Gastrocnemius medialis (tissue), 4 donors: ENCODE results near the gene DRGX.

Source experiments
- POLR2A ChIP-seq, 2 donors: fragments of 450-650 bp; IDR thresholded peaks; one replicate each; pipeline ENCODE4 v1.6.1; 2017; ENCODE audit warnings: antibody characterized with exemption in 2 of 2, mild to moderate bottlenecking in 2 of 2, moderate library complexity in 2 of 2
- TF ChIP-seq, protein P1 (sequence below), 5 experiments: fragments of 450-650 bp in 3 of 5; fragments of 200-600 bp in 2 of 5; sonication (generic) in 2 of 5; IDR thresholded peaks in 4 of 5; conservative IDR thresholded peaks in 1 of 5; 1 replicate in 4 of 5; 2 replicates in 1 of 5; pipeline ENCODE4 v1.5.1; 2016 to 2019; ENCODE audit warnings: antibody characterized with exemption in 5 of 5, mild to moderate bottlenecking in 3 of 5, moderate library complexity in 3 of 5

DNA sequence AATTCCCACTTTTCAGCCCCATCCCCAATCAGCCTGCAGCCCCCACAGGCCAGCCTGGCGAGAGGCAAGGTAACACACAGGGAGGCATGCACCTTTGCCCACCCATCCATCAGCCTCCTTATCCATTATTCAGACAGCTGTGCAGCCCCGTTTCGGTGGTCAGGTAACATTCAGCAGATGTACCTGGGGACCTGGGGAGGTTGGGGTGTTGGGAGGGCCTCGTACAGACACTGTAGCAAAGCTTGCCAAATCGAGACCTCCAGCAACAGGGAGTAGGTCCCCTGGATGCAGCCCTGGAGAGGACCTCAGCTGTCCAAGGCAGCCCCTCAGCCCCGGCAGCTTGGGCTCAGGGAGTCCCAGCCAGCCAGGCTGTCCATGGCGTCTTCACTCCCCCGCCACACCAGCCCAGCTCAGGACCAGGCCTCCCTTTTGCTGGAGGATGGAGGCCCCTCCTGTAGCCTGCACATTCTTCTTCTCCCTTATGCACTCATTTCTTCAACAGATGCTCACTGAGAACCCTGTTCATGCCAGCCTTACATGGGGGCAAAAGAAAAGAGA is 8.5 kb upstream of the DRGX start:
- TF ChIP-seq, protein P1, sequence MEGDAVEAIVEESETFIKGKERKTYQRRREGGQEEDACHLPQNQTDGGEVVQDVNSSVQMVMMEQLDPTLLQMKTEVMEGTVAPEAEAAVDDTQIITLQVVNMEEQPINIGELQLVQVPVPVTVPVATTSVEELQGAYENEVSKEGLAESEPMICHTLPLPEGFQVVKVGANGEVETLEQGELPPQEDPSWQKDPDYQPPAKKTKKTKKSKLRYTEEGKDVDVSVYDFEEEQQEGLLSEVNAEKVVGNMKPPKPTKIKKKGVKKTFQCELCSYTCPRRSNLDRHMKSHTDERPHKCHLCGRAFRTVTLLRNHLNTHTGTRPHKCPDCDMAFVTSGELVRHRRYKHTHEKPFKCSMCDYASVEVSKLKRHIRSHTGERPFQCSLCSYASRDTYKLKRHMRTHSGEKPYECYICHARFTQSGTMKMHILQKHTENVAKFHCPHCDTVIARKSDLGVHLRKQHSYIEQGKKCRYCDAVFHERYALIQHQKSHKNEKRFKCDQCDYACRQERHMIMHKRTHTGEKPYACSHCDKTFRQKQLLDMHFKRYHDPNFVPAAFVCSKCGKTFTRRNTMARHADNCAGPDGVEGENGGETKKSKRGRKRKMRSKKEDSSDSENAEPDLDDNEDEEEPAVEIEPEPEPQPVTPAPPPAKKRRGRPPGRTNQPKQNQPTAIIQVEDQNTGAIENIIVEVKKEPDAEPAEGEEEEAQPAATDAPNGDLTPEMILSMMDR (IDR thresholded peaks at IDR 0.05 in 4 of 5, conservative IDR thresholded peaks at IDR 0.05 in 1 of 5): no peak
- TF ChIP-seq POLR2A (IDR thresholded peaks at IDR 0.05): no peak
